GM10847 (cell line): ENCODE measurements around the gene PPM1N.
A peak's percentile ranks its signal among the peaks of the same experiment; 100 is the strongest.

Source experiments
- POLR2A ChIP-seq: IDR thresholded peaks from 2 replicates; pipeline ENCODE4 v1.6.1; 2011; ENCODE audit not compliant: insufficient read length; ENCODE audit errors: extremely low read depth

The PPM1N gene

DNA sequence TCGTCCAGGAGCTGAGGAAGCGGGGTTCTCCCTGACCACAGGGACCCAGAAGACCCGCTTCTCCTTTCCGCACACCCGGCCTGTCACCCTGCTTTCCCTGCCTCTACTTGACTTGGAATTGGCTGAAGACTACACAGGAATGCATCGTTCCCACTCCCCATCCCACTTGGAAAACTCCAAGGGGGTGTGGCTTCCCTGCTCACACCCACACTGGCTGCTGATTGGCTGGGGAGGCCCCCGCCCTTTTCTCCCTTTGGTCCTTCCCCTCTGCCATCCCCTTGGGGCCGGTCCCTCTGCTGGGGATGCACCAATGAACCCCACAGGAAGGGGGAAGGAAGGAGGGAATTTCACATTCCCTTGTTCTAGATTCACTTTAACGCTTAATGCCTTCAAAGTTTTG is 27.9 kb downstream of the PPM1N start:
- TF ChIP-seq POLR2A, result no peak

DNA sequence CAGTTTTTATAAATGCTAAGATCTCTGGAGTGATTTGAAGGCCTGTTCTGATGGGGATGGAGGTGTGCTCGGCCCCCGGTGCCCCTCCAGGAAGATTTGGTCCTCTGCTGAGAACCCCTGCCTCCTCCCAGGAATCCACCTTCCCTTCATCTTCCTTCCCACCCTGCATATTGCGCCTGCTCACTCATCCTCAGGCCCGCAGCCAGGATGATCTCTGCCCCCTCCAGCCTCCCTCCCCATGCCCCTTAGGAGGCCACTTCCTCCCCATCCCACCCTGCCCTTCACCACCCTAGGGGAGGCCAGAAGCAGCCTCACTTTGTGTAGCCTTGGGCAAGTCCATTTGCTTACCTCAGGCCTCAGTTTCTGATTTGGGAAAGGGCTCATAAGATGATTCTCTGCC is 28.7 kb downstream of the PPM1N start:
- no peak for TF ChIP-seq POLR2A

DNA sequence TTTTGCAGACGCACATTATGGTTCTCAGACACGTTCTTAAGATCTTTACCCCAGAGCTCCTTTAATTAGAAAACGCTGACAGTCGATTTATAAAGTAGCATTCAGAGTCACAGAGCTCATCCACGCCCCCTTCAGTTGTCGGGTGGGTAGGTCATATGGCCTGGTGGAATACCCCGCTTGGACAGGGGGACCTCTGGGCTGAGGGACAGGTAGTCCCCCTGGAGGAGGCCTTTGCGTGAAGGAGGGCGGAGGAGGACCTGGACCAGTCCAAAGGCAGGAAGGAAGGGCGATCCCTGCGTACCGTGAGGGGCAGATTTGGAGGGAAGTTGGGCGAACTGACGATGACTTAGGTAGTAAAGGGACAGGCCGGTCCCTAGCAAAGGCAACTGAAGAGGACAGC is 29.5 kb downstream of the PPM1N start:
- no peak for TF ChIP-seq POLR2A

DNA sequence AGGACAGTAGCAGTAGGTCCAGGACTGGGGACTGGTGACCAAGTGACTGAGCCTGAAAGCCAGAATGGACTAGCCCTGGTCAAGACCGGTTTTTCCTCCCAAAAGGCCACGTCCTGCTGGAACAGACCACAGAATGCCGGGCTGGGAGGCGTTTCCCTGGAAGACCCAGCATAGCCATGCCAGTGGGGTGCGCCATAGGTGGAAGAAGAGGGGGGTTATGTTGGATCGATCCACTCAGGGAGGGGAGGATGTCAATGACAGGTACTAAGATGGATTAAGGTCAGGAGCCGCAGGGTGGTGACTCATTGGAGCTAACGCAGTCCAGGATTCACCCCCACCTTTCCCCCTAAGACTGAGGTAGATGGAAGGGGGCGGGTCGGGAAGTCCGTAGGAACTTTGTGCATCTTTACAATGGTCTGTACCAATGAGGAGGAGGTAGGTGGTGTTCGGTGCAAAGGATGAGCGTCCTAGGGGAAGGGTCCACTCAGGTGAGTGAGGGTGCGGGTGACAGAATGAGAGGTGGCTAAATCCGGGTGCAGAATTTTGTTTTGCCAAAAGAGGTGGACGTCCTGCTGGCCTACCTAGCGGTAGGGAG is 30.0 kb downstream of the PPM1N start:
- no peak for TF ChIP-seq POLR2A

DNA sequence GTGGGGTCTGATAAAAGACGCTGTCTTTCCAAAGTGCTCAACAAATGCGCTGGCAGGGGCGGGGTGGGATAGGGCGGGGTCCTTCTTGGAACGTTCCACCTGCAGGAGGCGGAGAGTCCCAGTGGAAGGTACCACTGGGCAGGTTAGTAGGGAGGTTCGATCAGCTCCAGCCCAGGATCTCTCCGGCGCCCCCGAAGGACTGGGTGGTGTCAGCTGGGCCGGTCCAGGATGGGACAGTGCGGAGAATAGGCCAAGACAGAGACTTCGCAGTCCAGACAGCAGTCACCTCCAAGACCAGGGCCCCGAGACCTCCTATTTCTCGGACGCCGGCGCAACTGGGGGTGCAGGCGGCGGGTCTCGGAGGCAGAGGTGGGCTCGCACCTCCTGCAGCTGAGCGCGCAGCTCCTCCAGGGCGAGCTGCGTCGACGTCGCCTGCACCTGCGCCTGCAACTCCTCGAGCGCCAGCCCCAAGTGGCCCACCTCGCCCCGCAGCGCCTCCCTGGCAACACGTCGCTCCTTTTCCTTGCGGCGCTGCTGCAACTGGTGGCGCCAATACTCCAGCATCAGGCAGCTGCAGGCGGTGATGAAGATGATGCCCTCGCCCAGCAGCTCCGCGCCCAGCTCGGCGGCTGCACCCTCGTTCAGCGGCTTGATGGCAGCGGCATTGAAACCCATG is 30.6 kb downstream of the PPM1N start:
- TF ChIP-seq POLR2A, result peak; percentile 26

DNA sequence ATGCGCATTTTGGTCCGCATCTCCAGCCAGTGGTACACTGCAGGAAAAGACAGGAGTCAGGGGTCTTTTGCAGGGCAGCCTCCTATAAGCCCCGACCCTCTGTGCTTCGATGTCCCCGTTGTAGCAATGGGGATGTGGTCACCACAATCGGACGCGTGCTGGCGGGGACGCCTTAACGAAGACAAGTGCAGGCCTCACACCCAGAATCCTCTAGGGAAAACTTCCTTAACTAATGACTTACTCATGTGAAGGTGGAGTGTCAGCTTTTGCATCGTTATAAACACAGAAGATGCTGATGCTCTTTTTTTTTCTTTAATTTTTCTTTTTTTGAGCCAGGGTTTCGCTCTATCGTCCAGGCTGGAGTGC is 31.2 kb downstream of the PPM1N start:
- TF ChIP-seq POLR2A, result no peak

DNA sequence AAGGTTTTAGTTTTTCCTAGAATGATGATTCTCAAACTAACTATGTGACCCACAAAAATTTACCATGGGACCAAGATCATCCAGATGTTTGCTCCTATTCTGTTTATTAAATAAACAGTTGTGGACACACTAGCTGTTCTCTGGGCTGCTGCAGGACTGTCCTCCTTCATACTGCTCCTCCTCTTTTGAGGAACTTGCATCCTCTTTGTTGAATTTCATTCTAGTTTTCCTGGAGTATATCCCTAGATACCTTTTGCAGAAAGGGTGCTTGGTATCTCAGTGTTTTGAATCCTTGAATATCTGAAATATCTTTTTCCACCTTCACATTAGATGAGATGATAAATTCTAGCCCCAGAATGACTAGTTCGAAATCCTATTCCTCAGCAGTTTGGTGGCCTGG is 33.1 kb downstream of the PPM1N start:
- no peak for TF ChIP-seq POLR2A

DNA sequence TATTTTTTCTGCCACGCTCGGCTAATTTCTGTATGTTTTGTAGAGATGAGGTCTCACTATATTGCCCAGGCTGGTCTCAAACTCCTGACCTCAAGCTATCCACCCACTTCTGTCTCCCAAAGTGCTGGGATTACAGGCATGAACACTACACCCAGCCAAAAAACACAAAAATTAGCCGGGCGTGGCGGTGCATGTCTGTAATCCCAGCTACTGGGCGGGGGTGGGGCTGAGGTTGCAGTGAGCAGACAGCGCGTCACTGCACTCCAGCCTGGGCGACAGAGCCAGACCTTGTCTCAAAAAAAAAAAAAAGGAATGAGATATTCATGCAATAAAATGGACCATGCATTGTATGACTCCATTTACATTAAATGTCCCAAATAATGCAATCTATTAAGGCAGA is 41.2 kb downstream of the PPM1N start:
- no peak for TF ChIP-seq POLR2A

DNA sequence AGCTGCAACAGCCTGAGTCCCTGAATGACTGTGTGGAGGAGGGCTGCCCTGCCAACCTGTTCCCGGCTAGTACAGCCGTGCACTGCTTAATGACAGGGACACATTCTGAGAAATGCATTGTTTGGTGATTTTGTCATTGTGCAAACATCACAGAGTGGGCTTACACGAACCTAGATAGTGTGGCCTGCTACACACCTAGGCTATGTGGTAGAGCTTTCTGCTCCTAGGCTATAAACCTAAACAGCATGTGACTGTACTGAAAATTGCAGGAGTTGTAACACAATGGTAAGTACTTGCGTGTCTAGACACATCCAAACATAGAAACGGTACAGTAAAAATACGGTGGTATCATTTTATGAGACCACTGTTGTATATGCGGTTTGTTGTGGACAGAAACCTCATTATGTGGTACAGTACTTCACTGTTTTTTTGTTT is 44.0 kb downstream of the PPM1N start:
- no peak for TF ChIP-seq POLR2A

DNA sequence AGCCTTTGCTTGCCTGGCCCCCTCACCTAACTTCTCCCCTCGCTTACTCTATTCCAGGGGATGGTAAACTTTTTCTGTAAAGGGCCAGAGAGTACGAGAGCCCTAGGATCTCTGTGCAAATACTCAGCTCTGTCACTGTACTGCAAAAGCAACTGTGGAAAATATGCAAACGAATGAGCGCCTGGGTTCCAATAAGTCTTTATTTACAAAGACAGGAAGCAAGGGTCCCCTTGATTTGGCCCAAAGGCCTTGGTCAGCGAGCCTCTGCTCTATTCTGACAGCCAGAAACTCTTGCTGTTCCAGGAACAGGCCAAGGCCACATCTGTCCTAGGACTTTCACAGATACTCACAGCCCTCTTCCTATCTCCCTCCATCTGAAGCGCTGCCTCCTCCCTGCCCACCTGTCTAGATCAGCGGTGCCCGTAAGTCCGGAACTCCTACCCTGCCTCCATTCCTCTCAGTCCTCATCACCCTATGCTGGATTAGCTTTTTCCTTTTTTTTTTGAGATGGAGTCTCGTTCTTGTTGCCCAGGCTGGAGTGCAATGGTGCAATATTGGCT is 49.0 kb downstream of the PPM1N start:
- TF ChIP-seq POLR2A, result no peak

DNA sequence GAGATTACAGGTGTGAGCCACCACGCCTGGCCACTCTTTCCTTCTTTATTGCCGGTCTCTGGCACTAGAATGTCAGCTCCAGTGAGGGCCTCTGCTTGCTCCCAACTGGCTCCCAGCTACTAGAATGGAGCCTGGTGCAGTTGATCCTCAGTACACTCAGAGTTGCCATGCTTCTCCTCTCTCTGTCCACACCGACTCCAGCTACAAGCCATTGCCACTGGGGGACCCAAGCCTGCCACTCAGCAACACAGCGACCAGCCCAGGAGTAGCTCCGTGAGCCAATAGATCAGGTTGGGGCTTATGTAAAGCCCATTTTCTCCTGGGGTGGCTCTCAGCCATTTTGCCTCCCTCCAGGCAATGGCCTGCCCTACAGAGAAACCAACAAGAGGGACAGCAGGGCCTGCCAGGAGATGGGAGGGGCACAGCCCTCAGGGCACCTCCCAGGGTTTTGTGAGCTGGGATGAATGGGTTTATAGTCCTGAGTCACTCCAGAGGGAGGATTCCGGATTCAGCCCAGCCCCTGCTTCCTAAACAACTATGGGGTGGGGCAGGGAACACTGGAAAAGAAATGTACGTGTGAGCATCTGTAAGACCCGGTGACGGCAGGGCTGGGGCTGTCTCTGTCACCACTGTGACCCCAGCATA is 49.8 kb downstream of the PPM1N start:
- no peak for TF ChIP-seq POLR2A
